Measurements from ENCODE around the gene ZSWIM8.
A peak's percentile ranks its signal among the peaks of the same experiment; 100 is the strongest.

DNA sequence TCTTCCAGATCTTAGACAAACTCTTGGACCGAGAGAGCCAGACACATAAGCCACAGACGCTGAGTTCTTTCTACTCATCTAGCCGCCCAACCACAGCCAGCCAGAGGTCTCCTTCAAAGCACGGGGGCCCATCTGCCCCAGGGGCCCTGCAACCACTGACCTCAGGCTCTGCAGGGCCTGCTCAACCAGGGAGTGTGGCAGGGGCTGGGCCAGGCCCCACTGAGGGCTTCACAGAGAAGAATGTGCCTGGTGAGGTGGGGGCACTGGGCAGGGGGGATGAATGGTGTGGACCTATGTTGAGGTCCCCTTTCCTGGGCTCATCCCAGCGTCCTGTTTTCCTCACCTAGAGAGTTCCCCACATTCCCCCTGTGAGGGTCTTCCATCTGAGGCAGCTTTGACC is 11.4 kb downstream of the ZSWIM8 start:
- TF ChIP-seq MEF2B (IDR thresholded peaks at IDR 0.05; ENCODE audit: partially characterized antibody, poor library complexity, severe bottlenecking) (no peak), NRF1 (conservative IDR thresholded peaks at IDR 0.05; ENCODE audit: low read depth, low read length) (no peak), POLR2A (IDR thresholded peaks at IDR 0.05; ENCODE audit: low read depth, low read length) (peak; percentile 34; the same call in 1 of the 2 replicates), SUZ12 (IDR thresholded peaks at IDR 0.05; ENCODE audit: unreplicated experiment) (no peak), TAF1 (IDR thresholded peaks at IDR 0.05; ENCODE audit: borderline replicate concordance, low read depth, low read length) (no peak), POLR2AphosphoS2 (IDR thresholded peaks at IDR 0.05; ENCODE audit: low read depth, low read length) (no peak), CHD2 (IDR thresholded peaks at IDR 0.05; ENCODE audit: borderline replicate concordance, low read depth, low read length) (no peak)
- TF ChIP-seq, protein P1, sequence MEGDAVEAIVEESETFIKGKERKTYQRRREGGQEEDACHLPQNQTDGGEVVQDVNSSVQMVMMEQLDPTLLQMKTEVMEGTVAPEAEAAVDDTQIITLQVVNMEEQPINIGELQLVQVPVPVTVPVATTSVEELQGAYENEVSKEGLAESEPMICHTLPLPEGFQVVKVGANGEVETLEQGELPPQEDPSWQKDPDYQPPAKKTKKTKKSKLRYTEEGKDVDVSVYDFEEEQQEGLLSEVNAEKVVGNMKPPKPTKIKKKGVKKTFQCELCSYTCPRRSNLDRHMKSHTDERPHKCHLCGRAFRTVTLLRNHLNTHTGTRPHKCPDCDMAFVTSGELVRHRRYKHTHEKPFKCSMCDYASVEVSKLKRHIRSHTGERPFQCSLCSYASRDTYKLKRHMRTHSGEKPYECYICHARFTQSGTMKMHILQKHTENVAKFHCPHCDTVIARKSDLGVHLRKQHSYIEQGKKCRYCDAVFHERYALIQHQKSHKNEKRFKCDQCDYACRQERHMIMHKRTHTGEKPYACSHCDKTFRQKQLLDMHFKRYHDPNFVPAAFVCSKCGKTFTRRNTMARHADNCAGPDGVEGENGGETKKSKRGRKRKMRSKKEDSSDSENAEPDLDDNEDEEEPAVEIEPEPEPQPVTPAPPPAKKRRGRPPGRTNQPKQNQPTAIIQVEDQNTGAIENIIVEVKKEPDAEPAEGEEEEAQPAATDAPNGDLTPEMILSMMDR (IDR thresholded peaks at IDR 0.05 in 2 of 3, conservative IDR thresholded peaks at IDR 0.05 in 1 of 3; ENCODE audit: control insufficient read depth in 2 of 3, extremely low read depth in 1 of 3, insufficient read depth in 1 of 3, low read depth in 3 of 3, low read length in 3 of 3), result no peak
- TF ChIP-seq, protein P2, sequence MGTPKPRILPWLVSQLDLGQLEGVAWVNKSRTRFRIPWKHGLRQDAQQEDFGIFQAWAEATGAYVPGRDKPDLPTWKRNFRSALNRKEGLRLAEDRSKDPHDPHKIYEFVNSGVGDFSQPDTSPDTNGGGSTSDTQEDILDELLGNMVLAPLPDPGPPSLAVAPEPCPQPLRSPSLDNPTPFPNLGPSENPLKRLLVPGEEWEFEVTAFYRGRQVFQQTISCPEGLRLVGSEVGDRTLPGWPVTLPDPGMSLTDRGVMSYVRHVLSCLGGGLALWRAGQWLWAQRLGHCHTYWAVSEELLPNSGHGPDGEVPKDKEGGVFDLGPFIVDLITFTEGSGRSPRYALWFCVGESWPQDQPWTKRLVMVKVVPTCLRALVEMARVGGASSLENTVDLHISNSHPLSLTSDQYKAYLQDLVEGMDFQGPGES (IDR thresholded peaks at IDR 0.05), result no peak
- TF ChIP-seq, protein P3, sequence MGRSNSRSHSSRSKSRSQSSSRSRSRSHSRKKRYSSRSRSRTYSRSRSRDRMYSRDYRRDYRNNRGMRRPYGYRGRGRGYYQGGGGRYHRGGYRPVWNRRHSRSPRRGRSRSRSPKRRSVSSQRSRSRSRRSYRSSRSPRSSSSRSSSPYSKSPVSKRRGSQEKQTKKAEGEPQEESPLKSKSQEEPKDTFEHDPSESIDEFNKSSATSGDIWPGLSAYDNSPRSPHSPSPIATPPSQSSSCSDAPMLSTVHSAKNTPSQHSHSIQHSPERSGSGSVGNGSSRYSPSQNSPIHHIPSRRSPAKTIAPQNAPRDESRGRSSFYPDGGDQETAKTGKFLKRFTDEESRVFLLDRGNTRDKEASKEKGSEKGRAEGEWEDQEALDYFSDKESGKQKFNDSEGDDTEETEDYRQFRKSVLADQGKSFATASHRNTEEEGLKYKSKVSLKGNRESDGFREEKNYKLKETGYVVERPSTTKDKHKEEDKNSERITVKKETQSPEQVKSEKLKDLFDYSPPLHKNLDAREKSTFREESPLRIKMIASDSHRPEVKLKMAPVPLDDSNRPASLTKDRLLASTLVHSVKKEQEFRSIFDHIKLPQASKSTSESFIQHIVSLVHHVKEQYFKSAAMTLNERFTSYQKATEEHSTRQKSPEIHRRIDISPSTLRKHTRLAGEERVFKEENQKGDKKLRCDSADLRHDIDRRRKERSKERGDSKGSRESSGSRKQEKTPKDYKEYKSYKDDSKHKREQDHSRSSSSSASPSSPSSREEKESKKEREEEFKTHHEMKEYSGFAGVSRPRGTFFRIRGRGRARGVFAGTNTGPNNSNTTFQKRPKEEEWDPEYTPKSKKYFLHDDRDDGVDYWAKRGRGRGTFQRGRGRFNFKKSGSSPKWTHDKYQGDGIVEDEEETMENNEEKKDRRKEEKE (IDR thresholded peaks at IDR 0.05), result no peak

Measured in GM12878 (cell line).